ENCODE data around the gene YWHAG.

DNA sequence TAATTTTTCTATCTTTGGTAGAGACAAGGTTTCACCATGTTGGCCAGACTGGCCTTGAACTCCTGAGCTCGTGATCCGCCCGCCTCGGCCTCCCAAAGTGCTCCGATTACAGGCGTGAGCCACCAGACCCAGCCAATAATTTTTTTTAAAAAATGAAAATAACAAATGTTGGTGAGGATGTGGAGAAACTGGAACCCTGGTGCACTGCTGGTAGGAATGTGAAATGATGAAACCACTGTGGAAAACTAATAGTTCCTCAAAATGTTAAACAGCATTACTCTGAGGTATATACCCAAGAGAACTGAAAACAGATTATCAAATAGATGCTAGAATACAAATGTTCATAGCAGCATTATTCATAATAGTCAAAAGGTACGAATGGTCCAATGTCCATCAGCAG lies 23.0 kb upstream of the YWHAG start:
- no peak for TF ChIP-seq EZH2phosphoT487 (IDR thresholded peaks at IDR 0.05; ENCODE audit: borderline replicate concordance)
- TF ChIP-seq, protein P1, sequence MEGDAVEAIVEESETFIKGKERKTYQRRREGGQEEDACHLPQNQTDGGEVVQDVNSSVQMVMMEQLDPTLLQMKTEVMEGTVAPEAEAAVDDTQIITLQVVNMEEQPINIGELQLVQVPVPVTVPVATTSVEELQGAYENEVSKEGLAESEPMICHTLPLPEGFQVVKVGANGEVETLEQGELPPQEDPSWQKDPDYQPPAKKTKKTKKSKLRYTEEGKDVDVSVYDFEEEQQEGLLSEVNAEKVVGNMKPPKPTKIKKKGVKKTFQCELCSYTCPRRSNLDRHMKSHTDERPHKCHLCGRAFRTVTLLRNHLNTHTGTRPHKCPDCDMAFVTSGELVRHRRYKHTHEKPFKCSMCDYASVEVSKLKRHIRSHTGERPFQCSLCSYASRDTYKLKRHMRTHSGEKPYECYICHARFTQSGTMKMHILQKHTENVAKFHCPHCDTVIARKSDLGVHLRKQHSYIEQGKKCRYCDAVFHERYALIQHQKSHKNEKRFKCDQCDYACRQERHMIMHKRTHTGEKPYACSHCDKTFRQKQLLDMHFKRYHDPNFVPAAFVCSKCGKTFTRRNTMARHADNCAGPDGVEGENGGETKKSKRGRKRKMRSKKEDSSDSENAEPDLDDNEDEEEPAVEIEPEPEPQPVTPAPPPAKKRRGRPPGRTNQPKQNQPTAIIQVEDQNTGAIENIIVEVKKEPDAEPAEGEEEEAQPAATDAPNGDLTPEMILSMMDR (conservative IDR thresholded peaks at IDR 0.05; ENCODE audit: low read length), result no peak
